Stomach (tissue), 4 donors: ENCODE measurements around the gene CAMSAP2.

Experiments used
- POLR2A ChIP-seq, 4 donors: fragments of 450-650 bp; IDR thresholded peaks; one replicate each; pipeline ENCODE4 v1.6.1; 2016; ENCODE audit warnings: antibody characterized with exemption in 4 of 4, control low read depth in 2 of 4, mild to moderate bottlenecking in 1 of 4, moderate library complexity in 1 of 4
- POLR2AphosphoS5 ChIP-seq, 3 donors: sonication (generic); formaldehyde crosslinking; IDR thresholded peaks; one replicate each; pipeline ENCODE4 v1.6.1; 2016; ENCODE audit warnings: antibody characterized with exemption in 3 of 3
- TF ChIP-seq, protein P1 (sequence below), 7 experiments: fragments of 450-650 bp in 4 of 7; fragments of 200-600 bp in 3 of 7; sonication (generic) in 3 of 7; IDR thresholded peaks; one replicate each; pipeline ENCODE4 v1.5.1; 2016 to 2019; ENCODE audit warnings: antibody characterized with exemption in 7 of 7, control low read depth in 2 of 7, mild to moderate bottlenecking in 1 of 7

DNA sequence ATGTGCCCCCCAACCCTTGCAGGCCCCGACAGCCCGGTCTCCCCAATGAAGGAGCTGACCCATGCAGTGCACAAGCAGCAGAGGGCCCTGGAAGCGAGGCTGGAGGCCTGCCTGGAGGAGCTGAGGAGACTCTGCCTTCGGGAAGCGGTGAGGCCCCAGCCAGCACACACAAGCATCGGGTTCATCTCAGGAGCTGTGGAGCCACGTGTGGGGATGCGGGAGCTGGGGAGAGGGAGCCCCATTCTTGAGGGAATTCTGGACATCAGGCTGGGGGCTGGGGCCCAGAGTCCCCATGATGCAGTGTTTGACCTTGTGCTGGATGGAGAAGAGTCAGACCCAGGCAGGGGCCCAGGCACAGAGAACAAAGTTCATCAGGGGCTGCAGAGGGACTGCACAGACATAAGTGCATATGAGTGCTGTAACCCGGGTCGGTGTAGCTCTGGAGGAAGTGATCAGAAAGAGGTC, 160.8 kb downstream of the CAMSAP2 start:
- TF ChIP-seq, protein P1, sequence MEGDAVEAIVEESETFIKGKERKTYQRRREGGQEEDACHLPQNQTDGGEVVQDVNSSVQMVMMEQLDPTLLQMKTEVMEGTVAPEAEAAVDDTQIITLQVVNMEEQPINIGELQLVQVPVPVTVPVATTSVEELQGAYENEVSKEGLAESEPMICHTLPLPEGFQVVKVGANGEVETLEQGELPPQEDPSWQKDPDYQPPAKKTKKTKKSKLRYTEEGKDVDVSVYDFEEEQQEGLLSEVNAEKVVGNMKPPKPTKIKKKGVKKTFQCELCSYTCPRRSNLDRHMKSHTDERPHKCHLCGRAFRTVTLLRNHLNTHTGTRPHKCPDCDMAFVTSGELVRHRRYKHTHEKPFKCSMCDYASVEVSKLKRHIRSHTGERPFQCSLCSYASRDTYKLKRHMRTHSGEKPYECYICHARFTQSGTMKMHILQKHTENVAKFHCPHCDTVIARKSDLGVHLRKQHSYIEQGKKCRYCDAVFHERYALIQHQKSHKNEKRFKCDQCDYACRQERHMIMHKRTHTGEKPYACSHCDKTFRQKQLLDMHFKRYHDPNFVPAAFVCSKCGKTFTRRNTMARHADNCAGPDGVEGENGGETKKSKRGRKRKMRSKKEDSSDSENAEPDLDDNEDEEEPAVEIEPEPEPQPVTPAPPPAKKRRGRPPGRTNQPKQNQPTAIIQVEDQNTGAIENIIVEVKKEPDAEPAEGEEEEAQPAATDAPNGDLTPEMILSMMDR (IDR thresholded peaks at IDR 0.05) = no peak
- TF ChIP-seq POLR2AphosphoS5 (IDR thresholded peaks at IDR 0.05) = no peak
- no peak for TF ChIP-seq POLR2A (IDR thresholded peaks at IDR 0.05)
